DND-41 (cell line): ENCODE measurements around the gene PWWP2B.

Experiments
- CTCF ChIP-seq: IDR thresholded peaks from 2 replicates; pipeline ENCODE4 v1.5.1; 2012; ENCODE audit warnings: borderline replicate concordance, low read length, moderate library complexity, mild to moderate bottlenecking; ENCODE audit not compliant: poor library complexity, severe bottlenecking; ENCODE audit errors: extremely low read depth
- EZH2 ChIP-seq: IDR thresholded peaks from 3 replicates; pipeline ENCODE4 v1.6.1; 2012; ENCODE audit warnings: borderline replicate concordance, low read depth, mild to moderate bottlenecking, moderate library complexity, low read length, inconsistent platforms; ENCODE audit not compliant: severe bottlenecking

GRCh38 chr10:132396494-132397035 lies 435 bp upstream of the PWWP2B start:
- TF ChIP-seq CTCF: peak; percentile 59
- no peak for TF ChIP-seq EZH2
